D721Med (cell line): ENCODE data around the gene SLC4A9.
"Not testable (repeated sequence)": the region's sequence is repeated elsewhere in the genome, so short reads cannot be mapped to it uniquely, and the experiment has no call there.

ENCODE experiments used
- DNase-seq: peaks from one replicate; pipeline ENCODE4 v3.0.0; 2011; ENCODE audit warnings: low spot score; ENCODE audit not compliant: insufficient read length
- FAIRE-seq: peaks from 2 replicates; lab custom pipeline; 2011; peaks lifted over from hg19 to GRCh38; lab: Jason Lieb, UNC
- TF ChIP-seq, protein P1 (sequence below): IDR thresholded peaks from 2 replicates; pipeline ENCODE4 v1.5.1; 2012; ENCODE audit warnings: mild to moderate bottlenecking, control low read depth; ENCODE audit not compliant: insufficient read depth; ENCODE audit errors: missing control alignments

The SLC4A9 gene

DNA sequence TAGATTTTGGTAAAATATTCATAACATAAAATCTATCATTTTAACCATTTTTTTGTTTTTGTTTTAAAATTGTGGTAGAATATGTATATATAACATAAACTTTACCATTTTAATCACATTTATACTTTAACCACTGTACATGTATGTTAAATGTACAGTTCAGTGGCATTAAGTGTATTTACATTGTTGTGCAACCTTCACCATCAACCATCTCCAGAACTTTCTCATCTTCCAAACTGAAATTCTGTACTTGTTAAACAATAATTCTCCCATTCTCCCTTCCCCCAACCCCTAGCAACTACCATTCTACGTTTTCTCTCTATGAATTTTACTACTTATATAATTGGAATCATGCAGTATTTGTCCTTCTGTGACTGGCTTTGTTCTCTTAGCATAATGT is 53.2 kb downstream of the SLC4A9 start:
- DNase-seq (no peak), FAIRE-seq (no peak)
- TF ChIP-seq, protein P1, sequence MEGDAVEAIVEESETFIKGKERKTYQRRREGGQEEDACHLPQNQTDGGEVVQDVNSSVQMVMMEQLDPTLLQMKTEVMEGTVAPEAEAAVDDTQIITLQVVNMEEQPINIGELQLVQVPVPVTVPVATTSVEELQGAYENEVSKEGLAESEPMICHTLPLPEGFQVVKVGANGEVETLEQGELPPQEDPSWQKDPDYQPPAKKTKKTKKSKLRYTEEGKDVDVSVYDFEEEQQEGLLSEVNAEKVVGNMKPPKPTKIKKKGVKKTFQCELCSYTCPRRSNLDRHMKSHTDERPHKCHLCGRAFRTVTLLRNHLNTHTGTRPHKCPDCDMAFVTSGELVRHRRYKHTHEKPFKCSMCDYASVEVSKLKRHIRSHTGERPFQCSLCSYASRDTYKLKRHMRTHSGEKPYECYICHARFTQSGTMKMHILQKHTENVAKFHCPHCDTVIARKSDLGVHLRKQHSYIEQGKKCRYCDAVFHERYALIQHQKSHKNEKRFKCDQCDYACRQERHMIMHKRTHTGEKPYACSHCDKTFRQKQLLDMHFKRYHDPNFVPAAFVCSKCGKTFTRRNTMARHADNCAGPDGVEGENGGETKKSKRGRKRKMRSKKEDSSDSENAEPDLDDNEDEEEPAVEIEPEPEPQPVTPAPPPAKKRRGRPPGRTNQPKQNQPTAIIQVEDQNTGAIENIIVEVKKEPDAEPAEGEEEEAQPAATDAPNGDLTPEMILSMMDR, result no peak

DNA sequence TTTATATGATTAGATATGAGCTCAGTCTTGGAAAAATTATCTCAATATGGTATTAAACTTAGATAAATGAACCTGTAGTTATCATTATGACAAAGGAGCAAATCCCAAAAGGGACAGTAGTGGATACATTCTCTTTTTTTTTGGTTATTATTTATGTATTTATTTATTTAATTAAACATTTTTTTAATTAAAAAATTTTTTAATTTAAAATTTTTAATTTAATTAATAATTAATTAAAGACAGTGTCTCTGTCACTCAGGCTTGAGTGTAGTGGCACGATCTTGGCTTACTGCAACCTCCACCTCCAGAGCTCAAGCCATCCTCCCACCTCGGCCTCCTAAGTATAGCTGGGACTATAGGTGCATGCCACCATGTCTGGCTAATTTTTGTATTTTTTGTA is 57.2 kb downstream of the SLC4A9 start:
- FAIRE-seq, result no peak
- TF ChIP-seq, protein P1, result no peak
- no peak for DNase-seq

DNA sequence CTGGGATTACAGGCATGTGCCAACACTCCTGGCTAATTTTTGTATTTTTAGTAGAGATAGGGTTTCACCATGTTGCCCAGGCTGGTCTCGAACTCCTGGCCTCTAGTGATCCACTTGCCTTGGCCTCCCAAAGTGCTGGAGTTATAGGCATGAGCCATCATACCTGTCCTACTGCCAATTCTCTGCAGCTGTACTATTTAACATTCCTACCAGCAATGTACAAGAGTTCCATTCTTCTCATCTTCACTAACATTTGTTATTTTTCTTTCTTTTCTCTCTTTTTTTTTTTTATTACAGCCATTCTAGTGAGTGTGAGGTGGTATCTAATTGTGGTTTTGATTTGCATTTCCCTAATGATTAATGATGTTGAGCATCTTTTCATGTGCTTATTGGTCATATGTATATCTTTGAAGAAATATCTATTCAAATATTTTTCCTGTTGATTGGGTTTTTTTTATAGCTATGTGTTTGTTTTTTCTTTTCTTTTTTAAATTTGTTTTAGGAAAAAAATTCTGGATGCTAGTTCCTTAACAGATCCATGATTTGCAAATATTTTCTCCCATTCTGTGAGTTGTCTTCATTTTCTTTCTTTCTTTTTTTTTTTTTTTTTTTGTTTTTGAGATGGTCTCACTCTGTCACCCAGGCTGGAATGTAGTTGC is 59.0 kb downstream of the SLC4A9 start:
- FAIRE-seq, result no peak

DNA sequence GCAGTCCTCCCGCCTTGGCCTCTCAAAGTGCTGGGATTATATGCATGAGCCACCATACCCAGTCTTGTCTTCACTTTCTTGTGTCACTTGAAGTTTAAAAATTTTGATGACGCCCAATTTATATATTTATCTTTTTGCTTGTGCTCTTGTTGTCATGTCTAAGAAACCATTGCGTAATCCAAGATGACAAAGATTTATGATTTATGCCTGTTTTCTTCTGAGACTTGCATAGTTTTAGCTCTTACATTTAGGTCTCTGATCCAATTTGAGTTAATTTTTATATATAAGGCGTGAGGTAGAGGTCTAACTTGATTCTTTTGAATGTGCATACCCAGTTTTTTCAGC is 60.2 kb downstream of the SLC4A9 start:
- no peak for FAIRE-seq
- DNase-seq, result no peak
- TF ChIP-seq, protein P1, result no peak

More for the DNA sequence above, 59.0 kb downstream of the SLC4A9 start:
- DNase-seq, result no peak
- TF ChIP-seq, protein P1, result no peak

DNA sequence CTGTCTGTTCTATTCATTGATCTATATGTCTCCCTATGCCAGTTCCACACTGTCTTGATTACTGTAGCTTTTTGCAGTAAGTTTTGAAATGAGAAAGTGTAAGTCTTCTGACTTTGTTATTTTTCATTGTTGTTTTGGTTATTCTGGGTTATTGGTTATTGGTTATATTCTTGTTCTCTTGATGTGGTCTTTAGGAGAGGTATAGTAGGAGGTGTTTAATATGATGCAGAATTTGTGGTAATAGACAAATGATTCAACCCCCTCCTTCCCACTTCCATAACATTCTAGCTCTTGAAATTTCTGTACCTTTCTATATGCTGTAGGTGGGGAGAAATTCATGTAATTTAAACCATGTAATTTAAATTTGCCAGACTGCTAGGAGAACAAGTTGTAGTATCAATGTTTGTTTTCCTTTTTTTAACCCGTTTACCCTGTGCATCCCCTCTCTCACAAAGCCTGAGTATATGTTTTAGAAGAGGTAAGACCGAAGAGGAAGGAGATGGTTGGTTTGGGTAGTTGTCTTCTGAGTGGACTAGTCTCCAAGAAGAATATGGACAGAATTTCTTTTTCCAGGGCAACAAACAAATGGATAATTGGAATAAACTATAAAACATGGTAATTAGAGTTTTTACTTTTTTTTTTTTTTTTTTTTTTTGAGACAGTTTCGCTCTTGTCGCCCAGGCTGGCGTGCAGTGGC is 60.8 kb downstream of the SLC4A9 start:
- DNase-seq, result no peak
- no peak for FAIRE-seq
- TF ChIP-seq, protein P1, result no peak

DNA sequence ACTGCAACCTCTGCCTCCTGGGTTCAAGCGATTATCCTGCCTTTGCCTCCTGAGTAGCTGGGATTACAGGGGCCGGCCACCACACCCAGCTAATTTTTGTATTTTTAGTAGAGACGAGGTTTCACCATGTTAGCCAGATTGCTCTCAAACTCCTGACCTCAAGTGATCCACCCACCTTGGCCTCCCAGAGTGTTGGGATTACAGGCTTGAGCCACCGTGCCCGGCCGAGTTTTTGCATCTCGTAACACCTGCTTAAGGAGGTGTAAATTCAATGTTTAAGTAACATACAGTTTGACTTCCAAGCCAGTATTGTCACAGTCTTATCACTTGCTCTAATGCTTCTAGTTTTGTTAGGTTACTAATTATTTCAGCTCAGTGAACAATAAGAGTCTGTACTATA is 61.4 kb downstream of the SLC4A9 start:
- FAIRE-seq, DNase-seq: not testable (repeated sequence)

DNA sequence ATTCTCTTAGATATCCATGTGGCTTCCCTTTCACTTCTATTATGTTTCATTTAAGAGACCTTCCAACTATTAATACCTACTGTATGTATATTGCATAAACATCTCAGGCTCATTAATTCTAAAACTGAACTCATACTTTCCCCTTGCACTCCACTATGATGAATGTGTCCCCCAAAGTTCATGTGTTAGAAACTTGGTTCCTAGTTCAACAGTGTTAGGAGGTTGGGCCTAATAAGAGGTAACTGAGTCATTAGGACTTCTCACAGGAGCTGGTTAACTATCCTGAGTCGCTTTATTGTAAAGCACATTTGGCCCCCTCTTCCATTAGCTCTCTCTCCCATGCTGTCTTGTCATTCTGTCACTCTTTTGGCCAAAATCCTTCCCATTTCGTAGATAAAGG is 63.6 kb downstream of the SLC4A9 start:
- FAIRE-seq, result no peak
- no peak for DNase-seq
- TF ChIP-seq, protein P1, result no peak

DNA sequence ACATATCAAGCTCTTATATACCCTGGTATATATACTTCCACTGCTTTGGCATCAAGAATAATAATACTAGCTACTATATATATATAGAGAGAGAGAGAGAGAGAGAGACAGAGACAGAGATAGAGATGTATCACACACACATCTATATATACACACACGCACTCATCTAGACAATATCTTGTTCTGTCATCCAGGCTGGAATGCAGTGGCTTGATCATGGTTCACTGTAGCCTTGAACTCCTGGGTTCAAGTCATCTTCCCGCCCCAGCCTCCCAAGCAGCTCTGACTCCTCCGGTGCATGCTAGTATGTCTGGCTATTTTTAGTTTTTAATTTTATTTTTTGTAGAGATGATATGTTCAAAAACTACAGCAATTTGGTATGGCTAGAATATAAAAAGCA is 64.1 kb downstream of the SLC4A9 start:
- FAIRE-seq, result no peak
- TF ChIP-seq, protein P1, result no peak
- no peak for DNase-seq
